ENCODE measurements around the gene FRK.

FRK gene

DNA sequence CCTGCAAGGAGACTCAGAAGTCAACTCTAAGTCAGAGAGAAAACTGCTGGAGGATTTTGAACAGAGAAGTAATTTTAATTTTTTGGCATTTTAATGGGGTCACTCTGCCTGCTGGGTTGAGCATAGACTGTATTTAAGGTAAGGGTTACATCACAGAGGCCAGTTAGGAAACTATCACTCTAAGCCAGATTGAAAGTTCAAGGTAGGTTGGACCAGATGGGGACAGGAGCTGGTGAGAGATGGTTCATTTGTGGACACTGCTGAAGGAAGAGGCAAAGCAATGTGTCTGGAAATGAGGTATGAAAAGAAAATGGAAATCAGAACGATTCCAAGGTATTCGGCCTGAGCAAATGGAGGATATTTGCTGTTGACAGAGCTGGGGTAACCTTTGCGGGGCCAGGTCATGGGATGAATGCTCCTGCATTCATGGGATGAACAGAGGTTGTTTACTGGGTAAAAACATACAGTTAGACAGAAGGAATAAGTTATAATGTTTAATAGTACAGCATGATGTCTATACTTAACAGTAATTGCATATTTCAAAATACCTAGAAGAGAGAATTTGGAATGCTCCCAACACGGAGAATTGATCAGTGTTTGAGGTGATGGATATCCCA lies 26.9 kb downstream of the FRK start:
- no peak for DNase-seq

DNA sequence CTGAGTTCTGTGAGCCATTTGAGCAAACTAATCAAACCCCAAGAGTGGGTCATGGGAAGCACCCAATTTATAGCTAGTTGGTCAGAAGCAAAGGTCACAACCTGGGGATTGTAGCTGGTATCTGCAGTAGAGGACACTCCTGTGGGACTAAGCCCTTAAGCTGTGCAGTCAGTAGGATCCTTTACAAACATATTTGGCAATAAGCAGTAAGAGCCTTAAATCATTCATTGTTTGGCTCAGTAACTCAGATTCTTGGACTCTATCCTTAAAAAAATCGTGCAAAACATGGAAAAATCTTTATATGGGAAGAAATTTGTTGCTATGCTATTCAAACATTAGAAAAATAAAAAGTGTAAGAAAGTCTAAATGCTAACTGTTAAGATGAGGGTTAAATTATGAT lies 29.9 kb downstream of the FRK start:
- no peak for DNase-seq

GRCh38 chr6:116029535-116029934 lies 31.2 kb downstream of the FRK start:
- no peak for DNase-seq

DNA sequence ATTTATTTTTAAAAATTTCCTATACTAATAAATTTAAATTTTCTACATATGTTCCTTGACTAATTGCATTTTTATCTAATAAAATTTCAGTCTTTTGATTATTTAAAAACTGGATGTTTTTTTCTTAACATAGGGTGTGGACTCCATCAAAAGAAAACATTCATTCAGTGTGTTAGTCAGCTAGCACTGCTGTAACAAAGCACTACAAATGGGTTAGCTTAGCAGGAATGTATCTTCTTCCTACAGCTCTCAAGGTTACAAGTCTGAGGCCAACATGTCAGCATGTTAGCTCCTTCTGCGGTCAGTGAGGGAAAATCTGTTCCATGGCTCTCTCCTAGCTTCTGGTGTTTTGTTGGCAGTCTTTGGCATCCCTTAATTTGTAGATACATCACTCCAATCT lies 32.5 kb downstream of the FRK start:
- no peak for DNase-seq

- no peak for DNase-seq
Measured at GRCh38 chr6:116027801-116028200, 32.9 kb downstream of the FRK start.

GRCh38 chr6:116025405-116025804 lies 35.3 kb downstream of the FRK start:
- no peak for DNase-seq

- DNase-seq, result no peak
Measured at GRCh38 chr6:116022841-116023445, 37.7 kb downstream of the FRK start.

GRCh38 chr6:116020738-116021137 lies 40.0 kb downstream of the FRK start:
- DNase-seq, result no peak

GRCh38 chr6:116019428-116019827 lies 41.3 kb downstream of the FRK start:
- no peak for DNase-seq

- no peak for DNase-seq
Measured at GRCh38 chr6:116018976-116019375, 41.7 kb downstream of the FRK start.

- DNase-seq, result no peak
Measured at GRCh38 chr6:116017546-116018295, 43.0 kb downstream of the FRK start.

GRCh38 chr6:116016846-116017545 lies 43.7 kb downstream of the FRK start:
- DNase-seq, result no peak

GRCh38 chr6:116015983-116016382 lies 44.7 kb downstream of the FRK start:
- no peak for DNase-seq

GRCh38 chr6:116015561-116015960 lies 45.1 kb downstream of the FRK start:
- no peak for DNase-seq

DNA sequence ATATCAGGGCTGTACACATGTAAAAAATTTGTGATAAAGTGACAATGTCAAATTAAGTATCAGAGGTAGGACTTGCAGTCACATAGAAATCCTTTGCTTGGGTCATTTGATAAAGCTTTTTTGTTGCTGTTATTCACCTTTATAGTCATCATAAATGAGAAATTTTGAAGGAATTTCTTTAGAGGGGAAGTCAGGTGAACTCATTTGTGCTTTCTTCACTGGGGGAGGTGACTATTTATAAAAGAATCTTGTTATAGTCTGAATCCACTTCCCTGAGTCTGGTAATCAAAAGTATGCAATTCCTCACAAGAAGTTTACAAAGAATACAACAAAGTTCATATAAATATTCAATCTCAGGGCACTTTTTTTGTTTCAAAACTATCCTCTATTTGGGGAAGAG lies 47.7 kb downstream of the FRK start:
- no peak for DNase-seq

DNA sequence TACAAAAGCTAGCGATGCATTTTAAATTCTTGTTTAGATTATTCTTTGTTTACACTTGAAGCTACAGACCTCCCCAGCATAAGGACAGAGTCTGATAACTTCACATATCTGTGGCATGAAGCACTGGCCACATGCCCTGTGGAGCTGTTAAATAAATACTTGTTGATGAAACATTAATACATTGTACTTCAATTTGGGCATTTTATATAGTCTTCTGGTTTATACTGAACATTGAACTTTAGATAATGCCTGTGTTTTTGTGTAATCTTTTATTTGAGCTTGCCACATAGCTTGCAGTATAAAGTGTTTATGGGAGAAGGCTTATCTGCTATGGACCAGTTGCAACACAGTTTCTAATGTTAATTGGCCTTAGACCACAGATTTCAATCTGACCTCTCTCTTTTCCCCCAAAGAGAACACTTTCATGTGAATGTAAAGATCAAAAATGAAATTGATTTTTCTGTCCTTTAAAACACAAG lies 48.2 kb downstream of the FRK start:
- DNase-seq, result no peak

DNA sequence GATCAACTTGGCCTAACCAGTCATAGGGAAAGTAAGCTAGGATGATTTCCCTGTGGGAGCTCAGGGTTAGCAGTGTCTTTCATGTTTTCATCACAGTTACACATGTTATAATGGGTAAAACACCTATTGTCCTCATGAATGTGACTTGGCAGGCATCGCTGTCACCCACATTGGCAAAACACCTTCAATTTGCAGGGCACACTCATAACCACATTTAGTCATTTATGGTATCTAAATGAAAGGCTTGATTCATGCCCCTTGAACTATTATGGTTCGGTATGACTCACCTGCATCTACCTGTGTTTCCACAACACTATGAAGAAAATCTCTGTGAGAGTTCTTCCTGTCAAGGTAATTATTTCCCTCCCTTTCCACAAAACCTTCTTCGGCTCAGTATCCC lies 49.2 kb downstream of the FRK start:
- no peak for DNase-seq

GRCh38 chr6:116010790-116011401 lies 49.8 kb downstream of the FRK start:
- no peak for DNase-seq

DNA sequence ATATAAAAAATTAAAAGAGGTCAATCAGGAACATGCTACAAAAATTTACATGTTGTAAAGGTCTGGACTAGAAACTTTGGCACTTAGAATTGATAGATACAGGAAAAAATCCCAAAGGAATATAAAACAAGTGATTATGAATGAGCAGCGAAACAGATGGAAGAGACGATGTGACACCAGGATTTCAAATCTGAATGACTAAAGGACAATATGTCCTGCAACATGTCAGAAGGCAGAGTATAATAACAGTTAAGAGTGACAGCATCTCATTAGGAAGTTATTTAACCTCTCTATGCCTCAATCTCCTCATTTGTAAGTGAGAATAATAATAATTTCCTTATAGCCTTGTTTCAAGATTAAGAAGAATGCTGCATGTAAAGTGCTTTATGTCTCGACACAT lies 50.3 kb downstream of the FRK start:
- DNase-seq, result no peak

DNA sequence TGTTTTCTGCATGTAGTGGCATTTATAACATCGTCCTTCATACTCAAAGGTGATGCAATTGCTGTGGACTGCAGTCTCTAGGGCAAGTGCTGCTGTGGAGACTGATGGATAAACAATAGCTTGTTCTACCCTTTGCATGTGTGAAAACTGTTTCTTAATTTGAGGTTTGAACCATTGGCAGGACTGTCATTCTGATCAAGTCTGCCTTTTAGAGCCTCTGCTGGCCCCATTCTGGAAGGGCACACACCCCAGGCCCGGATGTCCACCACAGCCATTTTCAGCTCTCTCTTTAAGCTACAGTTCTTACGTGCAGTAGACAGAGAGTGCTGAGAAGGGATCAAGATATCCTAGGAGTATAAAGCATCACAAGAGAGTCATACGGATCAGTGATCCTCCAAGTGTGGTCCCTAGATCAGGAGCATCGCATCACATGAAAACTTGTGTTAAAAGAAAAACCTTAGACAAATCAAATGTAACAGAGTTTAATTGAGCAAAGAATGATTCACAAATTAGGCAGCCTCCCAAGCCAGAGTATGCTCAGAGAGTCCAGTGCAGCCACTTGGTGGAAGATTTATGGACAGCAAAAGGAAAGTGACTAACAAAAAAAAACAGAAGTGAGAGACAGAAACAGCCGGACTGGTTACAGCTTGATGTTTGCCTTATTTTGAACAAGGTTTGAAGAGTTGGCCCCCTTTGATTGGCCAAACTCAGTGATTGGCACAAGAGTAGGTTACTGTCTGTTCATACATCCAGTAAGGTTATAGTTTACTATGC lies 52.0 kb downstream of the FRK start:
- no peak for DNase-seq

DNA sequence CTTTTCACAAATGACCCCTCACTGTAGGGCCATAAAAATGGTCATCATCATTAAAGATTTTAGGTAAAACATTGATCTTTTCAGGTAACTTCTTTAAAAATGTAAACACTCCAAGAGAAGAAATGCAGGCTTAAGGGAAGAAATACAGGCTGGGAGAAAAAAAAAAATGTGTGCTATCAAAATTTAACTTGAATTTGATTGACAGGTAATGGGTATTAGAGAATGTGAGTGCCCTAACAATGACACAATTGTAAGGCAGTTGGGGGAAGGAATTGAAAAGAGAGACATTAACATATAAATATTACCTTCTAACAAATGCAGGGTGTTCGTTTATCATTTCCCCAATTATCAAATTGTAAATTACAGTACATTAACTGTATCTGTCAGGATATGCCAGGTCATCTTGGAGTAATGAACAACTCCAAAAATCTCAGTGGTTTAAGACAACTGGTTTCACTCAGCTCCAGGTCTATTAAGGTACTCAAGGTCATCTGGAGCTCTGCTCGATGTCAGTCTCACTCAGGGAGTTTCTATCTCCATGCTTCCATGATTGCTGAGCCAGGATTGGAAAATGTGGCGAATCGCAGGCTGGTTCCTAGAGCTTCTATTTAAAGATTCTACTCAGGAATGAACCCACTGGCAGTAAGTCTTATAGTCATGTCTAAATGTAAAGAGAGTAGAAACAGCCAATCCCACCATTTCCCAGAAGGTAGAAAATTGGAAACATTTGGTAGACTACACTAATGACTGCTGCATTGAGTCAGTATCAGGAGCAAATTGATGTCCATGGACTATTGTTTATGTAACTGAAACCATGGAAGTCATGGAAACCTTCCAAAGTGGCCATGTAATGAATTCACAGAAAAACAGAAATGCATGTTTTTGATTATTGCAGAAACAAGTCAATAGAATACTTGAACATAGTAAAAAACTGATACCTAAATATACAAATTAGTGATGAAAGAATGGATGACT lies 55.6 kb downstream of the FRK start:
- no peak for DNase-seq

Measured in DMS79 treated with DMSO at 0.1 percent for 48 hours (cell line).